HG02938 (cell line): Measurements from ENCODE around the gene GRAMD1B.

Experiments
- ATAC-seq: cut with Tn5 transposase; IDR thresholded peaks from one replicate; pipeline ENCODE4 v1.9.1; 2021; ENCODE audit warnings: mild to moderate bottlenecking, moderate library complexity; ENCODE audit not compliant: unreplicated experiment

Gene GRAMD1B

GRCh38 chr11:123429913-123430720, at the start of gene GRAMD1B:
GRAMD1B (plus strand) TSS chr11:123430269; CDS start chr11:123430793, 524 bp downstream.
- peak; percentile 48 for ATAC-seq

- no peak for ATAC-seq
These were observed 48.9 kb upstream of the GRAMD1B start for GRCh38 chr11:123381149-123381548.

- peak; percentile 63 for ATAC-seq
These were observed 48.1 kb upstream of the GRAMD1B start for GRCh38 chr11:123381817-123382554.

GRCh38 chr11:123382555-123383074, 47.5 kb upstream of the GRAMD1B start:
- no peak for ATAC-seq

- ATAC-seq: no peak
These were observed 46.0 kb upstream of the GRAMD1B start for GRCh38 chr11:123384116-123384515.

GRCh38 chr11:123386796-123387510, 43.1 kb upstream of the GRAMD1B start:
- no peak for ATAC-seq

- ATAC-seq: no peak
These were observed 41.4 kb upstream of the GRAMD1B start for GRCh38 chr11:123388640-123389039.

GRCh38 chr11:123390146-123390545, 39.9 kb upstream of the GRAMD1B start:
- ATAC-seq: no peak

GRCh38 chr11:123391646-123392348, 38.3 kb upstream of the GRAMD1B start:
- ATAC-seq: no peak

- ATAC-seq: no peak
These were observed 37.6 kb upstream of the GRAMD1B start for GRCh38 chr11:123392431-123392830.

GRCh38 chr11:123392844-123393243, 37.2 kb upstream of the GRAMD1B start:
- no peak for ATAC-seq

- ATAC-seq: no peak
These were observed 36.6 kb upstream of the GRAMD1B start for GRCh38 chr11:123393312-123393927.

GRCh38 chr11:123404676-123405075, 25.4 kb upstream of the GRAMD1B start:
- ATAC-seq: no peak

GRCh38 chr11:123405123-123405592, 24.9 kb upstream of the GRAMD1B start:
- ATAC-seq: no peak

- ATAC-seq: peak; percentile 55
These were observed 23.5 kb upstream of the GRAMD1B start for GRCh38 chr11:123406441-123407129.

- ATAC-seq: peak; percentile 42
These were observed 22.7 kb upstream of the GRAMD1B start for GRCh38 chr11:123407130-123407995.

GRCh38 chr11:123407996-123408597, 22.0 kb upstream of the GRAMD1B start:
- no peak for ATAC-seq
